GM12873 (cell line): ENCODE measurements around the gene ZNF536.

Source experiments
- CTCF ChIP-seq: IDR thresholded peaks from 2 replicates; pipeline ENCODE4 v1.5.1; 2012; ENCODE audit warnings: low read depth, mild to moderate bottlenecking, moderate library complexity, low read length, control low read depth; ENCODE audit not compliant: insufficient read depth; ENCODE audit errors: missing control alignments

Gene ZNF536

GRCh38 chr19:30355586-30355985, 16.6 kb upstream of the ZNF536 start:
- no peak for TF ChIP-seq CTCF

- no peak for TF ChIP-seq CTCF
Measured at GRCh38 chr19:30356951-30357579, 15.1 kb upstream of the ZNF536 start.

- TF ChIP-seq CTCF, result no peak
Measured at GRCh38 chr19:30357580-30357954, 14.6 kb upstream of the ZNF536 start.

GRCh38 chr19:30358319-30358718, 13.9 kb upstream of the ZNF536 start:
- no peak for TF ChIP-seq CTCF

- TF ChIP-seq CTCF, result no peak
Measured at GRCh38 chr19:30358821-30359580, 13.2 kb upstream of the ZNF536 start.

- TF ChIP-seq CTCF, result no peak
Measured at GRCh38 chr19:30359936-30360335, 12.2 kb upstream of the ZNF536 start.

- no peak for TF ChIP-seq CTCF
Measured at GRCh38 chr19:30360376-30361106, 11.6 kb upstream of the ZNF536 start.
